HG02973 (cell line): Measurements from ENCODE around the gene NDUFB8.

Source experiments
- ATAC-seq: cut with Tn5 transposase; IDR thresholded peaks from one replicate; pipeline ENCODE4 v1.9.1; 2021; ENCODE audit warnings: moderate library complexity; ENCODE audit not compliant: unreplicated experiment

The NDUFB8 gene

DNA sequence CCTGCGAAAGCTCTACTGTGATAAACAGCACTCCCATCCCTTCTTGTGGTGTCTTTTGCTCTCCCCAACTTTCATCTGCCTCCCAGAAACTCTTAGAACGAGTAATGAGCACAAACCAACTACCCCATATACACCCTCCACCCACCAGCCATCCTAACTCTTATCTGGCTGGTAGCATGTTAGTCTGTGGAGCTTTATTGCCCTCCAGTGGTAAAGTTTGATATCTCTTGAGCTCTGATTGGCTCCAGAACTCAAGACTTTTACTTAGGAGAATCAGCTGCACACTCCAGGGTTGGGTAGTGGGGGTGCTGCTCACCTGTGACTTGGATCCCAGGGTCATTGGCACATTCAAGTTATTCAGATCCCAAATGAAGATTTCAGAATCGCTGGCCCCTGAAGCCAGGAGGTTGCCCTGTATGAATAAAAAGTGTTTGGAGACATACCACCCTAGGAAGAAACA is 20.9 kb downstream of the NDUFB8 start:
- ATAC-seq = no peak

DNA sequence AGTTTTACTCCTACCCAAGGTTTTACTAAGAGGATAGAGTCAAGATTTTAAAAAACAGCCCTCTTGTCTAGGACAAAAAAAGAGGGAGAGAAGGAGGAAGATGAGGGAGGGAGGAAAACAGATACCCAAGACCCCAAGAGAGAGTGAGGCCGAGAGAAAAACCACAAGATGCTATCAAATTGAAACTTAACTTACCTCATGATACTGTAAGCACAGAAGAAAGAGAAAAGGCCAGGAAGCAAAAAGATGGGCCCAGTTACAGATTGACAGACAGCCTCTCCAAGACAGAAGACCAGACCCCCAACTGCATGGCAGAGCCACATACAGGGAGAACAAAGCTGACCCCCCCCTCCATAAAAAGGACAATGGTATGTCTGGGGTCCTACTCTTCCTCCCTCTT is 21.4 kb downstream of the NDUFB8 start:
- no peak for ATAC-seq

DNA sequence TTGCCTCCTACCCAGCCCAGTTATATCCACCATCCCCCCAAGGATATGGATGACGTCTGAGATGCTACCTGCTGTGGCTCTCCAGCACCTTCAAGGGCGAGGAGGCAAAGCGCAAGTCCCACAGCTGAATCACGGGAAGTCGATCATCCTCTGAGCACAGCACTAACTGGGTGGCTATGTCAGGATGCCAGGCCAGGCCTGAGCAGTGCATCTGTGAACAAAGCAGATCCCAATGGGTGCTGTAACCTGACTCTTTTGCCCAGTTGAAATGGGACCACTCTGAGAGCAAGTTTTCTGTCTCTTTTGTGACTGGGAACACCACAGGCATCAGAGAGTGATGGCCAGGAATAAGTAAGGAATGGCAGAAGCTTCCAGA is 22.3 kb downstream of the NDUFB8 start:
- no peak for ATAC-seq

DNA sequence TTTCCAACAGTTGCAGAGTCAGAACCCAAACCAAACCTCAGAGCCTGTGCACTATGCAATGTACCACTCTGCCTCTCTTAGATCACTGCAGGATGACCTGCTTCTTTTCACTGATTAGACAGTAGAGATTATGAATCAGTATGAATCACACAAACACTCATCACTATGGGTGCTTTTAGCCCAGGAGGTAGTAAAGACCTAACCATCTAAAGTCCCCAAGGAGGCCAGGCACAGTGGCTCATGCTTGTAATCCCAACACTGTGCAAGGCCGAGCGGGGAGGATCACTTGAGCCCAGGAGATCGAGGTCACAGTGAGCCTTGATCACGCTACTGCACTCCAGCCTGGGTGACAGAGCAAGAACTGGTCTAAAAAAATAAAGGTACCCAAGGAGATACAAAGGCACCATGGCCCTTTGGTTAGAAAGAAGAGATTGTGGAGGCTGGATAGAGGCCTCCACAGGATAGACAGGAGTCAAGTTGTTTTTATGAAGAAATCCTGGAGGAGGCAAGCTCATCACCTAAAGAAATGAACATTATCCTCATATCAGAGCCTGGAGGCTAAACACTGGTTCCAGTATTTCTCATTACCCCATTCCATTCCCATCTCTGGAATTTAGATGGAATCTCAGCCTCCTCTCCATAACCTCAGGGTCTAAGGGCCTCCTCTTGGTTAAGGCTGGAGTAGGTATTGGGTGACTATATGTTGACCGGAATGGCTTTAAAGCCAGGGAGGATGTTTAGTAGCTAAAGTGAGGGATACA is 22.9 kb downstream of the NDUFB8 start:
- no peak for ATAC-seq

DNA sequence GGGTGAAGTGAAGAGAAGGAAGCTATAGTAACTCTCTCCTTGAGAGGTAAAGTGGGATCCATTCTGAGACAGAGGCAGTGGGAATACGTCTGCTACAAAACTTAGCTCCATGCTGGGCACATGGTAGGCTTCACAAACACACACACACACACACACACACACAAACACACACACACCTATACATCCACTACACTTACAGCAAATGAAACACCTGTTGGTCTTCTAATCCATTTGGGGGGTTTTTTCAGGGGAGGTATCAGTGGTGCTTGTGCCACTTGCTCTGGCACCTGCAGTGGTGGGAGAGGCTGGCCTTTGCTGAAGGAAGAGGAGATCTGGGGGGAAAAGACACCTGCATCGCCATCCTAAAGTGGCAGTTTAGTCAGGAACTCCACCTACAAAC is 24.5 kb downstream of the NDUFB8 start:
- no peak for ATAC-seq

DNA sequence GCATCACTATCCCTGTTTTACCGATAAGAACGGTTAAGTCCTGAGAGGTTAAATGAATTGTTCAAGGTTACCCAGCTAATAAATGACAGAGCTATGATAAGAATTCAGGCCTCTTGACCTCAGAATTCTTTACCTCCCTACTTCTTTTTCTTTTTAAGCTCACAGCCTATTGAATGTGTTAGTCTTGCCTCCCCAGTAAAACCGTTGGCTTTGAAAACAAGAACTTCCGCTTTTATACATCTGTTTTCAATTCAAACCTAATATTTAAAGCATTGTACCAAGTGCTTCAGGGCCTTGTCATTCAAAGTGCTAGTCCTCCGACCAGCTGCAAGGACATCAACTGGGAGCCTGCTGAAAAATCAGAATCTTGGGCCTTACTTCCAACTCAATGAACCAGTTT is 25.6 kb downstream of the NDUFB8 start:
- no peak for ATAC-seq

DNA sequence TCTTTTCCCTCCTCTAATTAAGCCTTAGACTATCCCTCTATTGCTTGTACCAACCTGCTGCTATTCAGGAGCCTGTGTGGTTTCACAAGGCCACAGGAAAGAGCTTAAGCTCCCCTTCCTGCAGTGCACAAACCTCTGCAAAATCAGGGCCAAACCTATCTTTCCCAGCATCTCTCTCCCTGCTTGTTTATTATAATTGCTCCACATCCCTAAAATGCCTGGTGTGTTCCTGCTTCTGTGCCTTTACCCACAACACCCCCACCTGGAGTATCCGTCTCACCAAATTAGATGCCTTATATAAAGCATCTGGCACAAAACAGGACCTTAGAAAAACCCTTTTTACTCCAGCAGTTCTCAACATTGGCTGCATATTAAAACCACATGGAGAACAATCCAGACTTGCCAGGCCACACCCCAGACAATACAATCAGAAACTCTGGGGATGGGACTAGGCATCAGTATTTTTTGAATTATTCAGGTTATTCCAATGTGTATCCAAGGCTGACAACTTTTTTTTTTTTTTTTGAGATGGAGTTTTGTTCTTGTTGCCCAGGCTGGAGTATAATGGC is 26.7 kb downstream of the NDUFB8 start:
- ATAC-seq = no peak

DNA sequence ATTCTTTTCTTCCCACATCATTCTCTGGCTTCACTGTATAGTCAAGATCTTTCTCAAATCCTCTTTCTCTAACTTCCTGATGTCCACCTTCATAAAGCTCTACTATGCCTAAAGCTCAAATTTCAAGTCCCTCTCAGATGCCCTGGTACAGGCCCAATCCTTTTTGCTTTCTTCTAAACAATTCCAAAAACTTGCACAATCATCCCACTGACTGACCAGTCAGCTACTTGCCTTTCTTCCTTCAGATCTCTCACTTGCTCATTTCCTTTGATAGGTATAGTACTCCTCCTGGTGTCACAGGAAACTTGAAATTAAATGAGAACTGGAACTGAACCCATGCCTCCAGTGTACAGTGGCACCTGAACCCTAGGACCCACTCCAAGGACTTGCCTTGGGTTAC is 28.2 kb downstream of the NDUFB8 start:
- no peak for ATAC-seq

DNA sequence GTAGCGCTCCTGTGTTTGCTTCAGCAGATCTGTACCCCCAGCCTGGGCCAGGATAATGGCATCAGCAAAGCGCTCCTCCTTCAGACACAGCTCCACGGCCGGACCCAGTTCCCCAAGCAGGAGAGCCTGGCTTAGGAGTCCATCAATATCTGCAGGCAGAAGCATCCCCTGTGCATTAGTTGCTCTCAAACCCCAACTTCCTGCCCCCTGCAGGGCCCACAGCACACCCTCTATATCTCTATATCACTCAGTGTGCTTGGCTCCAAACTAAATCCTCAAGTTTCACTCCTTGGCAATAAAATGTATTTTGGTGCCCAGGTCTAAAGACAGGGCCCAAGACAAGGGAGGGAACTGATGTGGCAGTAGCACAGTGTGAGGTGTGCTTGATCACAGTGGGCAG is 31.6 kb downstream of the NDUFB8 start:
- no peak for ATAC-seq

DNA sequence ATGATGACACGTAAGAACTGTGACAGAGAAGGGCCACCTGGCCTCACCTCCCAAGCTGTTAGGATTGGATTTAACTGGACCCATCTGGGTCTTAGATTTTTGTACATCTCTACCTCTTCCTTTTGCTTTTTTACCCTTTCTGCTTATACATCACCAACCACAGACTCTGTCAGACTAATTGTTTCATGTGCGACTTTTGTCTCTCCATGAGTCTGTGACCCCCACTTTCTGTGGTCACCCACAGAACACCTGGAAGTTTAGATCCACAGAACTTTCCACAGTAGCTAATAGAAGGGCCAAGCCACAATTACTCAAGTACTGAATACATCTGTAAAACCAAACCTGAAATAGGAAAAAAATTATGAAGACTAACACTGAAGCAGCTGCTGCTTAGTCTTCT is 33.1 kb downstream of the NDUFB8 start:
- ATAC-seq = no peak

DNA sequence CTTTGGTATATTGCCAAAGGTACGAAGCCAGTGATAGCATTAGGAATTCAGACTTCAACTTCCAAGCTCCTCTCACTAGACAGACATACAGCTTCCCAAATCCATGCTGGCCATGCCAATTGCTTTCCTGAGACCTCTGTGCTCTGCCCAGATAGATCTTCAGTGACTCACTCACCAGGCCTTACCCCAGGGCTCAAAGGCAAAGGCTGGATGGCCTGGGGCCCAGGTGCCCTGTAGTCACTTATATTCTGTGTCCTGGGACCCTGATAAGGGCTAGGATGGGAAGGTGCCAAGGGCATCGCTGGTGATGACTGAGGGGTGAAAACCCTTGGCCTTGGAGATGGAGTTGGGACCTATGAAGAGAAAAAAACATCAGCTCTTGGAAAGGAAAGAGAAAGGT is 39.1 kb downstream of the NDUFB8 start:
- ATAC-seq = no peak

DNA sequence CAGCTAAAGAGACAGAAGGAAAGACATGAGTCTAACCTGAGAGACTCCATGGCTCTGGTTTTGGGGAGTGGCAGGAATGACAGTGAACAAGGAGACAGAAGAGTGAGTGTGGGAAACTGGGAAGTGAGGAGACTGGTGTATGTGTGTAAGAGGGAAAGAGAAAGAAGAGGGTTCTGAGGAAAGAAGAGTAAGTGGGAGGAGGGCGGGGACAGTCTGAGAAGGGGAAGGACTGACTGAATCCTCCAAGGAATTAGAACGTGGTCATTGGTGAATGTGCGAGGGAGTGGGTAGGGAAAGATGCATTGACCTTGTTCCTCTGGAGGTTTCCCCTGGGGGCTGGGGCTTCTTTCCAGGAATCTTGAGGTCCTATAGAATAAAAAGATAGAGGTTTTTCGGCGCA is 40.3 kb downstream of the NDUFB8 start:
- no peak for ATAC-seq

DNA sequence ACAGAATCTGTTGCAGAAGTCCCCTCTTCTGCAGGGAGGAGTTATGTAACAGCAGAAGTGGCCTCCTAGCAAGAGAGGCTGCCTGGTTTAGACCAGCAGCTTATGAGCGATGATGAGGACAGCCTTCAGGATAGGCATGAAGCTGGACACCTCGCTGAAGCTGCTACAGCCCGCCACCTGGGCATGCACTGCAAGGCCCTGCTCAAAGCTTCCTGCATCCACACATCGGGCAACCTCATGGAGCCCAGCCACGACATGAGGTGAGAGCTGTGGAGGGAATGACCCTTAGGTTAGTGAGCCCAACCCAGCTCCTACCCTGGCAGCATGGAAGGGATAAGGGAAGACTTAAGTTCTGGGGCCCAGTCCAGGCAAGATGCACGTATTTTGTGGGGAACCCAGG is 42.1 kb downstream of the NDUFB8 start:
- no peak for ATAC-seq

DNA sequence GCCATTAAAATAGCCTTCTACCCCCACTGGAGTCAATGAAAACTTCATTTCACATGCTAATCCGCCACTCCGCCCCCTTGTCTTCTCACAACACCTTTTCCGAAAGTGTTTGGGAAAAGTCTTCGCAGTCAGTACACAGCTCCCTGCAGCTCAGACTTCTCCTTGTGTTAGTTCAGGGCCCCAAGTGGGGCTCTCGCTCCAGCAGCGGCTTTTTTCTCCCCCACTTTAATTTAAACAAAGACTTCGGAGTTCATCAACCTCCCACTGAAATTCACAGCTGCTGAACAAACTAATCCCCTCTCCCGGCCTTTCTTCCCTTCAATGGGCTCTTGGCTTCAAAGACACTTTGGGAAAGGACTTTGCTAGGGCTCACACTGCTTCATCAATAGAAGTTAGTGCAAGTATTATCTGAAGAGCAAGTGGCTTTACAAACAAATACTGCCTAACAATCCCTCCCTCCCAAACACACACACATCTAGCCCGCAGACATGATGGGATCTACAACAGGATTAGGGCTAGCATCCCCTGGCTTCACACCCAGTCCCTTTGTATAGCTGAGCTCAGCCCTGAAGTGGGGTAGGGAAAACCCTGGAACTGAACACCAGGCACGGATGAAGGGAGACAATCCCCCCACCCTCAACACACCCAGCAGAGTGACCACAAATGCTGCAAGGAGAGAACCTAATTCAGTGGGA is 43.7 kb downstream of the NDUFB8 start:
- no peak for ATAC-seq

DNA sequence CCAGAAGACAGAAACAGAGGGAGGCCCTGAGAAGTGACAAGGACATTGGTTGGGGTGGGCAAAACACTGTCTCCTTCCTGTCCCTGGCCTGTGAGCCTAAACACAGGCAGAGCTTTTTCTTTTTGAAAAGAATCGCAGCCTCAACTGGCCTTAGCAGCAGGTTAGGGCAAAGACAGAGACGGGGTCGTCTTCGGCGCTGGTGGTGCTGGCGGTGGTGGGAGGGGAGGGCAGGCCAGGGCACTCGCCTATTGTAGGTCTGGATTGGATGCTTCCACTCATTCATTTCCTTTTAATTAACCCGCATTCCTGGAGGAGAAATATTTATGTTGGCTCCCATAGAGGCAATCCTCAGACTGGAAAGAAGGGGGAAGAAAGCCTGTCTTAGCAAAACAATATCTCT is 44.3 kb downstream of the NDUFB8 start:
- ATAC-seq = no peak

DNA sequence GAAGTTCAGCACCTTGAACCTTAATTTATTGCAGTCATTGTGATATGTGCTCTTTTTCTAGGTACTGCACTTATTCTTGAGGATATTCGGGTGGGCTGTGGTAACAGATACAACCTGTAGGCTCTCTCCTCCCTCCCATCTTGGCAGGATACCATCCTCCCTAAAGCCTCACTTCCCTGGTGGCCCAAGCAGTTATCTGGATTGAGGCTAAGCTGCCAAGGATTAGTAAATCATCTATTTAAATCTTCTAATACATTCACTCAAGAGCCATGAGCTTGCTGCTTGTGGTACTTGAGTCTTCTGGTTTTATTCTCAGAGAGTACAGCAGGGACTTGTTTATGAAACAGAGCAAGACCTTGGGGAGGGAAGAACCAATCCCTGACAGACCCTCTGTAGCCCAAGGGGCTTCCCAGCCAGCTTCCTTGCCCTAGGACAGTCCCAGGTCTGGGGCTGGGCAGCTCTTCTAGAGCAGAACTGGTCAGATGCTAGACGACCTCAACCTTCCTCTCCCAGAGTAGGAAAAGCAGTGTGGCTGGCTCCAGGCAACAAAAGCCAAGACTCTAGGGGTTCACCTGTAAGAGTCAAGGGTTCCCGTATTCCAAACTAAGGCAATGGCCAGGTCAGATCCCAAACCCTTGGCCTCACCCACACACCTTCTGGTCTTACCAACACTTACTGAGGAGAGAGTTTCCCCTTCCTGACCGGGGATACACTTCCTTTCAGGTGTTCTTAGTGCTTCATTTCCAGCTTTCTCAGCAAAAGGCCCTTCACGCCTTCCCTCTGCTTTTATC is 45.6 kb downstream of the NDUFB8 start:
- no peak for ATAC-seq

DNA sequence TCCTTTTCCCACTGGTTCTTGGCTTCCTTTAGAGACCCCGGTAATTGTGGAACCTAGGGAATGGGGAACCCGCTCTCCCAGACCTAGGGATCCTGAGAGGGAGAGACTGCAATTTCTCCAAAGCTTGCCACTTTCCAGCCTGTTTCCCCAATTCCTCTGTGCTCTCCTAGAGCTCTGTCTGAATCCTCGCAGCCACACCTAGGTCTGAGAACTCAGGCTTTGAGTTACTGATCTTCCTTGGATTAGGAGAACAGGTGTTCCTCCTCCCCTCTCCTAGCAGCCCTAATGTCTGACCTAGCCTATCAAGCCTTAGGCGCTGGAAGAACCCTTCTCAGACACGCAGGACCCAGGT is 46.9 kb downstream of the NDUFB8 start:
- no peak for ATAC-seq

DNA sequence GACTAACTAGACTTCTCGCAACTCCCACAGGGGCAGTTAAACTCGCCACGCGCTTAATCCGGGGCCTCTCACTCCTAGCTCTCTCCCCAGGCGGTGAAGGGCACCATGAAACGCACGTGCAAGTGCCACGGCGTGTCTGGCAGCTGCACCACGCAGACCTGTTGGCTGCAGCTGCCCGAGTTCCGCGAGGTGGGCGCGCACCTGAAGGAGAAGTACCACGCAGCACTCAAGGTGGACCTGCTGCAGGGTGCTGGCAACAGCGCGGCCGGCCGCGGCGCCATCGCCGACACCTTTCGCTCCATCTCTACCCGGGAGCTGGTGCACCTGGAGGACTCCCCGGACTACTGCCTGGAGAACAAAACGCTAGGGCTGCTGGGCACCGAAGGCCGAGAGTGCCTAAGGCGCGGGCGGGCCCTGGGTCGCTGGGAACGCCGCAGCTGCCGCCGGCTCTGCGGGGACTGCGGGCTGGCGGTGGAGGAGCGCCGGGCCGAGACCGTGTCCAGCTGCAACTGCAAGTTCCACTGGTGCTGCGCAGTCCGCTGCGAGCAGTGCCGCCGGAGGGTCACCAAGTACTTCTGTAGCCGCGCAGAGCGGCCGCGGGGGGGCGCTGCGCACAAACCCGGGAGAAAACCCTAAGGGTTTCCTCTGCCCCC is 47.4 kb downstream of the NDUFB8 start:
- peak; percentile 40 for ATAC-seq

DNA sequence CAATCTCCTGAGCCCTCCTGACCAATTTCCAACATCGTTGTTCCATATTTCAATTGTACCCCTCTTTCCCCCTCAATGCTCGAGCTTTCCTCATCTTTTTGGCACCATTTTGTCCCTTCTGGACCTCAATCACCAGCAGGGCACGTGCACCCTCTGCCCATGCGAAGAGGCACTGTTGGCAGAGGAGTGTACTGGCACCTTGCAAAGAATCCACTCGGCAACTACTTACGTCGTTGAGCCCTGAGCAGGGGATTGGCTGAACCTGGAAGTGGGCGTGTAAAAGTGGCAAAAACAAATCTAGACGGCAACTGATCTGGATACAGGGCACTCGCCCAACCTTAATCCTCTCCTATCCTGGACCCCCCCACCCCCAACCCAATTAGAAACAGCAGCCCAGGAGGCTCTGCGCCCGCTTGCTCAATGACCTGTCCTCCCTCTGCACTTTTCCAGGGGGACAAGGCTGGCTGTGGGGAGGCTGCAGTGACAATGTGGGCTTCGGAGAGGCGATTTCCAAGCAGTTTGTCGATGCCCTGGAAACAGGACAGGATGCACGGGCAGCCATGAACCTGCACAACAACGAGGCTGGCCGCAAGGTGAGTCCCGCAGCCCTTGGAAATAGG is 48.1 kb downstream of the NDUFB8 start:
- peak; percentile 96 for ATAC-seq

DNA sequence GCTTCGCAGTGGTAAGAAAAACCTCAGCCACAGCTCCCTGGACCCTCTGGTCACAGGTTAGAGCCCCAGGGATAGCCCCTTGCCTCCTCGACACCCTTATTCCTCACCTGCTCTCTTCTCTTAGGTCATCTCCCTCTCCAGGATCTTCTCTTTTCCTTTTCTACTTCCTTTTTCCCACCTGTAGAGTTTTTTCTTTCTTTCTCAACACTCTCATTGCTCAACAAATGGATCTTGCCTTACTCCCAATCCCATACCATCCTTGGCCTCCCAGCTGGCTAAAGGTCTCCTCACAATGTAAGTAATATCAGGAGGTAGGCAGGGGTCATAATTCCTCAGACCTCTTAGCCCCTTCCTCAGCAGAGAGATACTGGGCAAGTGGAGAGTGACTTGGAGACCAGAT is 49.7 kb downstream of the NDUFB8 start:
- no peak for ATAC-seq

DNA sequence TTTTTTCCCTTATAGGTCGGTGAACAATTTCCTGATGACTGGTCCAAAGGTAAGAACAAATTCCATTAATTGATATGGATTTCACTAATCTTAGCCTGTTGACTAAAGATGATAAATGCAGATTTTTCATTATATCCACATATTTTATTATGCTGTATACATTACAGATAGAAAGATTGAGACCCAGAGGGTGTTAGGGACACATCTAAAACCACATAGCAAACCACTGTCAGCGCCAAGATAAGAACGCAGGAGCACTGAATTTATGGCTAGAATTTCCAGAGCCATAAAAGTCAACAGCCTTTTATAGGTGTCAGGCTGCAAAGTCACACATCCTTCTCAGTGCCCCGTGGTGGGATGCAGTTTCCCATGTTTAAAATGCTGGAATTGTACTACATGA is 50.6 kb downstream of the NDUFB8 start:
- ATAC-seq = no peak
